Measurements from ENCODE around the gene SPDYE16.
"Not testable (repeated sequence)": the region's sequence is repeated elsewhere in the genome, so short reads cannot be mapped to it uniquely, and the experiment has no call there.

SPDYE16 gene

GRCh38 chr7:76504351-76505167, 38.5 kb downstream of the SPDYE16 start:
- DNase-seq = not testable (repeated sequence)

- DNase-seq = not testable (repeated sequence)
These were observed 39.9 kb downstream of the SPDYE16 start for GRCh38 chr7:76503244-76503643.

- not testable (repeated sequence) for DNase-seq
These were observed 40.3 kb downstream of the SPDYE16 start for GRCh38 chr7:76502836-76503235.

- DNase-seq = not testable (repeated sequence)
These were observed 40.9 kb downstream of the SPDYE16 start for GRCh38 chr7:76502224-76502623.

- not testable (repeated sequence) for DNase-seq
These were observed 43.2 kb downstream of the SPDYE16 start for GRCh38 chr7:76499924-76500241.

GRCh38 chr7:76499201-76499923, 43.7 kb downstream of the SPDYE16 start:
- not testable (repeated sequence) for DNase-seq

- DNase-seq = not testable (repeated sequence)
These were observed 44.4 kb downstream of the SPDYE16 start for GRCh38 chr7:76498583-76499200.

GRCh38 chr7:76497918-76498582, 45.0 kb downstream of the SPDYE16 start:
- DNase-seq = not testable (repeated sequence)

GRCh38 chr7:76495717-76496116, 47.4 kb downstream of the SPDYE16 start:
- not testable (repeated sequence) for DNase-seq

GRCh38 chr7:76492139-76492538, 51.0 kb downstream of the SPDYE16 start:
- not testable (repeated sequence) for DNase-seq

- DNase-seq = not testable (repeated sequence)
These were observed 55.1 kb downstream of the SPDYE16 start for GRCh38 chr7:76487969-76488368.

GRCh38 chr7:76486618-76487017, 56.5 kb downstream of the SPDYE16 start:
- DNase-seq = not testable (repeated sequence)

- DNase-seq = not testable (repeated sequence)
These were observed 57.1 kb downstream of the SPDYE16 start for GRCh38 chr7:76485822-76486610.

- not testable (repeated sequence) for DNase-seq
These were observed 58.6 kb downstream of the SPDYE16 start for GRCh38 chr7:76484456-76484855.

GRCh38 chr7:76483081-76483480, 60.0 kb downstream of the SPDYE16 start:
- DNase-seq = not testable (repeated sequence)

- not testable (repeated sequence) for DNase-seq
These were observed 60.4 kb downstream of the SPDYE16 start for GRCh38 chr7:76482660-76483059.

All from inflammatory macrophage treated with lipopolysaccharide for 4 hours (primary cell).